NCI-H2081 treated with DMSO at 0.1 percent for 48 hours (cell line): ENCODE results near the gene TOR1B.
A peak's percentile ranks its signal among the peaks of the same experiment; 100 is the strongest.

ENCODE experiments used
- DNase-seq: peaks from one replicate; lab custom pipeline; 2025; lab: John Stamatoyannopoulos, UW

TOR1B gene

DNA sequence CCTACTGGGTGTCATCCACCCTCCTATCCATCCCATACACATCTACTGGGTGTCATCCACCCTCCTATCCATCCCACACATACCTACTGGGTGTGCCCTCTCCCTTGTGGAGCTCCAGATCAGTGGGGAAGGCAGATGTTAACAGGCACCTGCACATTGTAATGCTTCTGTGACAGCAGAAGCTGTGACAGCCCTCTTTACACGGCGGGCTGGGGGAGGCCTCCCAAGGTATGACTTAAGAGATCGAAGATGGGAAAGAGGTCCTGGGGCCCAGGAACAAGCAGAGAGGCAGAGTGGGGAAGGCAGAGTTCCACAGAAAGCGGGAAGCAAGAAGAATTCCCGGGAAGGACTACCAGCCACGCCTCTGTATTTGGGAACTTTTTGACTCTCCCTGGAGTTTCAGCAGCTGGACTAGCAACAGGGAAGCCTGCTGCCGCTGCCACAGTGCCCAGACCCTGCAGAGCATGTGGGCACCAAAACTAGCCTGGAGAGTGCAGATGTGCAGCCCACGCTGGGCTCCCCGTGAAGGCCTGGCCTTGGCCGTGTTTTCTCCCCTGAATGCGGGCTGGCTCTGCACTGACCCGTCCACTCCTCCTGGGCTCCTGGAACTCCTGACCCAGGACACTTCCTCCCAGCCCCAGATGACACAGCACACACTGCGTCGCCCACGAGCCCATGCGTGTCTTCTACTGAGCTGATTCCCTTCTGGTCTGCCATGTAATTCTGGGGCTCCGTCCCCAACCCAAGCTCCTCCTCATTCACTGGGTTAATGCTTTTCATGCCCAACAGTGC is 11.6 kb downstream of the TOR1B start:
- DNase-seq, result no peak

GRCh38 chr9:129815278-129815677 is 12.3 kb downstream of the TOR1B start:
- DNase-seq, result no peak

- DNase-seq, result no peak
Measured at GRCh38 chr9:129816501-129817435, 13.8 kb downstream of the TOR1B start.

DNA sequence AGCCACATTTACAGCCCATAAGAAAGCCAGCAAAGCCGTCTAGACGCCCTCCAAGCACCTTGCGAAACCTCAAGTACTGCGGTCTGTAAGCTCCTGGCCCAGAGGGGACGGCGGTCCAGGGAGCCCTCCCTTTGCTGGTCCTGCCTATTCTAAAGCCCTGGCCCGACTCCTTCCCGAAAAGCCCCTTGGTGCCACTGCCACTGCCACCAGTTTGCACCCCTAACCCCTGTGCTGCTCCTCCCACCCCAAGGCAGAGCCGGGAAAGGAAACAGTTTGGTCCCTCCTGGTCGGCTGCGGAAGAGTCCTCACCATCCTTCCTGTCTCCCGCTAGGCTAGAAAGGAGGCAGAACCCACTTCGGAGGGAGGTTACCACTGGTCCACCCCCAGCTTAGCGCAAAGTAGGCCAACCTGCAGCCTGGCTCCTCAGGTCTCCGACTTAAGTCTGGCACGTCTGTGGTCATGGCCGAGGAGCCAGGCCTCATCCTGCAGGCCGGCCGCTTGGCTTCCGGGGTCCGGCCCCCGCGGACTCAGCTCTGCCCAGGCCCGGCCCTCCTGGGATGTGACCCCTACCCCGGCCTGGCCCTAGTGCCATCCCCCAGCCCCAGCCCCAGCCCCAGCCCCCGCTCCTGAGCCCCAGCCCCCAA is 20.0 kb downstream of the TOR1B start:
- no peak for DNase-seq

DNA sequence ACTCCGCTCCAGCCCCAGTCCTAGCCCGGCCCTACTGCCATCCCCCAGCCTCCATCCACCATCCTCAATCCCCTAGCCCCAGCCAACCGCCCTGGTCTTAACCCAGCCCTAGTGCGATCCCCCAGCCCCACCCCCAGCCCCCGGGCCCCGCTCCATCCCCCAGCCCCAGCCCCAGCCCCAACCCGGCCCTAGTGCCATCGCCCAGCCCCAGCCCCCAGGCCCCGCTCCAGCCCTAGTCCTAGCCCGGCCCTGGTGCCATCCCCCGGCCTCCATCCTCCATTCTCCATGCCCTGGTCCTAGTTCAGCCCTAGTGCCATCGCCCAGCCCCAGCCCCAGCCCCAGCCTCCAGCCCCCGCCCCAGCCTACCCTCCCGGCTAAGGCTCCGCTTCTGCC is 20.6 kb downstream of the TOR1B start:
- DNase-seq, result no peak

DNA sequence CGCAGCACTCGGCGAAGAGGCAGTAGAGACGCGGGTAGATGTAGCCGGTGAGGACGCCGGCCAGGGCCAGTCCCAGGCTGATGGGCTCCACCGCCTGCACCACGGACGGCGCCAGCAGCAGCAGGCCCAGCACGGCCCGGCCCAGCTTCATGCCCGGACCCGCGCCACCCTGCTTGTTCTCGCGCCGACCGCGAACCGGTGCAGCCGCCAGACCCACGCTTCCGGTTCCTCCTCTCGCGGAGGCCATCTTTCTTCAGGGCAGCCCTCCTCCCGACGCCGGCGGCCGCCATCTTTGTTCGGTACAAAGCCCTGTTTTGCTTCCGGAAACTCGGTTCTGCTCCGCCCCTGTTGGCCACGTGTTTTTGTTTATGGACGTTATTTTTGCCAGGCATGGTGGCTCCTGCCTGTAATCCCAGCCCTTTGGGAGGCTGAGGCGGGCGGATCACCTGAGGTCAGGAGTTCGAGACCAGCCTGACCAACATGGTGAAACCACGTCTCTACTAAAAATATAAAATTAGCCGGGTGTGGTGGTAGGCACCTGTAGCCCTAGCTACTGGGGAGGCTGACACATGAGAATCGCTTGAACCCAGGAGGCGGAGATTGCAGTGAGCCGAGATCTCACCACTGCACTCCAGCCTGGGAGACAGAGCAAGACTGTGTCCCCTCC is 21.1 kb downstream of the TOR1B start, which contains the start of gene TOR1A:
TSS of gene TOR1A (minus strand) at position 202 of the 667 bp plus-strand sequence. CDS start at position 151, 51 bp downstream.
- peak; percentile 80 for DNase-seq

- no peak for DNase-seq
Measured at GRCh38 chr9:129826344-129826743, 23.4 kb downstream of the TOR1B start.

- DNase-seq, result no peak
Measured at GRCh38 chr9:129826759-129827158, 23.8 kb downstream of the TOR1B start.

GRCh38 chr9:129828051-129828450 is 25.1 kb downstream of the TOR1B start:
- no peak for DNase-seq

GRCh38 chr9:129828969-129829368 is 26.0 kb downstream of the TOR1B start:
- DNase-seq, result no peak

DNA sequence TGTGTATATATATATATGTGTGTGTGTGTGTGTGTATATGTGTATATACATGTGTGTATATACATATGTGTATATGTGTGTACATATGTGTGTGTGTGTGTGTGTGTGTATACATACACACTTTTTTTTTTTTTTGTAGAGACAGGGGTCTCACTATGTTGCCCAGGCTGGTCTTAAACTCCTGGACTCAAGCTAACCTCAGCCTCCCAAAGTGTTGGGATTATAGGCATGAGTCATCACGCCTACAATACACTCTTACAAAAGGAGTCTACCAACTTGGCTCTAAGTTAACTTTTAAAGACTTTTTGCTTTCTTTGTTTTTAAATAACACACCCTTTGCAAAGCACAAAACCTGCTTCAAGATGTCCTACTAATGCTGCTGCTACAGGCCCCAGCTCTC is 30.0 kb downstream of the TOR1B start:
- no peak for DNase-seq

GRCh38 chr9:129834489-129835127 is 31.6 kb downstream of the TOR1B start:
- DNase-seq, result no peak

GRCh38 chr9:129835128-129835859 is 32.3 kb downstream of the TOR1B start, which contains the start of the genes C9orf78 and USP20:
C9orf78 (minus strand) TSS chr9:129835275; CDS start chr9:129835221, 54 bp downstream.
USP20 (plus strand) TSS chr9:129835458; CDS start chr9:129852556, 17,098 bp downstream.
- peak; percentile 71 for DNase-seq

DNA sequence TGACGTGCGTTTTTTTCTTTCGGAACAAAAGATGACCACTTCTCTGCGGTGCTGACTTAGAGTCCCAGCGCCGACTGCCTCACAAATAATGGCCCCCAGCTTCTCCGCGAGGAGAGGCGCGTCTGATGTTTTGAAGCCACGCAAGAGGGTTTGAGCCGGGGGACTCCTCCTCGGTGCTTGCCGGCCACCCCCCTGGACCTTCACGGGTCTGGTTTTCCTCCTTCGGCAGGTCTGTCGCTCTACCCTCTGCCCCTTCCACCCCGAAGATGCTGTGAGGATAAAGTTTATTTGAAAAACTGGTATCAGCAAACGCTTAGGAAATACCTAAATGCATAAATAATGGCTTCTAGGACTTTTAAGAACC is 32.9 kb downstream of the TOR1B start:
- no peak for DNase-seq

- DNase-seq, result no peak
Measured at GRCh38 chr9:129836311-129837007, 33.5 kb downstream of the TOR1B start.

- DNase-seq, result no peak
Measured at GRCh38 chr9:129838707-129839259, 35.8 kb downstream of the TOR1B start.

DNA sequence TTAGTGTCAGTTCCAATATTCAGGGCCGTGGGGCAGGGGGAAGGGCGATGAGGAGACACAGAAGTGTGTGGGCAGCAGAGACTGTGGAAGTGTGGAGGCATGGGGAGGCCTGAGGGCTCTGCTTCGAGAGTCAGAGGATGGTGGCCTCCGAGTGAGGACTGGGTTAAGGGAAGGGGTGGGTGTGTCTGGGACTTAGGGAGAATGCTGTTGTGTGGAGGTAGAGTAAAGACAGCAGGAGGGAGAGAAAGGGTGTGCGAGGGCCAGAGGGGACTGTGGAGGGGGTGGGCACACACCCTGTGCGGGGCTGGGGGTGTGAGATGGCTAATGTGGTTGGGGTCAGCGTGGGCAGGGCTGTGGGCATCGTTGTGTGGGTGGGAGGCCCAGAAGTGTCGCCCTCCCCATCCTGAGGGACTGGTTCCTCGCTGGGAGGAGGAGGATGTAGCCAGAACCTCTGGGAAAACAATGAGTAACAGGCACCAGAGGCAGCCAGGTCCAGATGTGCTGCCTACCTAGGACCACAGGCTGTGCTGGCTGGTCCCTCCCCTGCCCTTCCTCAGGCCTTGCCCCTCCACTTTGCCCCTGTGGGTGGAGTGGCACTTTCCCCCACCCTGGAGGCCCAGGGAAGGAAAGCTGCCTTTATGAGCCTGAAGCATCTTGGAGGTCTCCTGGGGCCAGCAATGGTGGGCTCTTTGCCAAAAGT is 36.5 kb downstream of the TOR1B start:
- no peak for DNase-seq

DNA sequence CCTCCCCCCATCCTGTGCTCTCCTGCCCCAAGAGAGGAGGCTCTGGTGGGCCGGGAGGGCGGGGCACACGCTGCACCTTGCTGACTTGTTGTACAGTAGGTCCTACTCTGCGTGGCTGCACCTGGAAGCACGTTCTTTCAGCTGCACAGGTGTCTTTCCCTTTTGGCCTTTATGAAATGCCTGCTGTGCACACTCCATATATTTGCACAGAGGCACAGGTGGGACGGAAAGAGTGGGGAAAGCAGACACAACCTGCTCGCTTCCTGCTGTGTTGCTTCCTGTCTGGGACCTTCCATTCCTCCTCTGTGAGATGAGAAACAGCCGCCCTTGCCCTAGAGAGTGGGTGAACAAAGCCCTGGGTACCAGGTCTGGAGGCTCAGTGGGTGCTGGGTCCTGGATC is 37.0 kb downstream of the TOR1B start:
- peak; percentile 87 for DNase-seq

DNA sequence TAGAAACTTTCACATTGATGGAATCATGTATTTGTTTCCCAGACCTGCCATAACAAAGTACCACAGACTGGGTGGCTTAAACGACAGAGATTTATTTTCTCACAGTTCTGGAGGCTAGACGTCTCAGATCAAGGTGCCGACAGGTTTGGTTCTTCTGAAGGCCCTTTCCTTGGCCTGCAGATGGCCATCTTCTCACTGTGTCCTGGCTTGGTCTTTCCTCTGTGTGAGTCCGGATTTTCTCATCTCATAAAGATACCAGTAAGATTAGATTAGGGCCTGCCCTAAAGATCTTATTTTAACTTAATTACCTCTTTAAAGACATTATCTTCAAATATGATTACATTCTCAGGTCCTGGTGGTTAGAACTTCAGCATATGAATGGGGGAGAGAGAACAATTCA is 38.1 kb downstream of the TOR1B start:
- no peak for DNase-seq
